Measurements from ENCODE around the gene VIPR2.
"Not testable (repeated sequence)": the region's sequence is repeated elsewhere in the genome, so short reads cannot be mapped to it uniquely, and the experiment has no call there.

Gene VIPR2

GRCh38 chr7:158992759-158993158 is 151.9 kb downstream of the VIPR2 start:
- TF ChIP-seq TAF1 (IDR thresholded peaks at IDR 0.05; ENCODE audit: low read depth, low read length) (no peak), POLR2AphosphoS5 (IDR thresholded peaks at IDR 0.05; ENCODE audit: low read depth, low read length) (no peak), PAX5 (IDR thresholded peaks at IDR 0.05; ENCODE audit: insufficient read depth, low read length, severe bottlenecking) (no peak), POU2F2 (IDR thresholded peaks at IDR 0.05; ENCODE audit: low read depth, low read length) (no peak), POLR2A (IDR thresholded peaks at IDR 0.05; ENCODE audit: low read depth, low read length) (no peak), SPI1 (IDR thresholded peaks at IDR 0.05; ENCODE audit: low read depth, low read length) (no peak)
- FAIRE-seq (no peak), DNase-seq (ENCODE audit: insufficient read length, low spot score) (no peak)

GRCh38 chr7:158991824-158992621 is 152.6 kb downstream of the VIPR2 start:
- DNase-seq (ENCODE audit: insufficient read length, low spot score) (no peak), FAIRE-seq (no peak)
- TF ChIP-seq PAX5 (IDR thresholded peaks at IDR 0.05; ENCODE audit: insufficient read depth, low read length, severe bottlenecking) (no peak), POLR2A (IDR thresholded peaks at IDR 0.05; ENCODE audit: low read depth, low read length) (no peak), SPI1 (IDR thresholded peaks at IDR 0.05; ENCODE audit: low read depth, low read length) (no peak)

GRCh38 chr7:158988996-158989395 is 155.7 kb downstream of the VIPR2 start:
- TF ChIP-seq TAF1 (IDR thresholded peaks at IDR 0.05; ENCODE audit: low read depth, low read length) (no peak), SPI1 (IDR thresholded peaks at IDR 0.05; ENCODE audit: low read depth, low read length) (no peak)
- DNase-seq (ENCODE audit: insufficient read length, low spot score) (no peak), FAIRE-seq (no peak)

GRCh38 chr7:158988302-158988862 is 156.3 kb downstream of the VIPR2 start:
- DNase-seq (ENCODE audit: insufficient read length, low spot score) = no peak
- no peak for FAIRE-seq
- TF ChIP-seq TAF1 (IDR thresholded peaks at IDR 0.05; ENCODE audit: low read depth, low read length) = no peak
- no peak for TF ChIP-seq POU2F2 (IDR thresholded peaks at IDR 0.05; ENCODE audit: low read depth, low read length)
- no peak for TF ChIP-seq PAX5 (IDR thresholded peaks at IDR 0.05; ENCODE audit: insufficient read depth, low read length, severe bottlenecking)
- TF ChIP-seq SPI1 (IDR thresholded peaks at IDR 0.05; ENCODE audit: low read depth, low read length) = no peak
- TF ChIP-seq POLR2A (IDR thresholded peaks at IDR 0.05; ENCODE audit: low read depth, low read length) = no peak
- no peak for TF ChIP-seq POLR2AphosphoS5 (IDR thresholded peaks at IDR 0.05; ENCODE audit: low read depth, low read length)

- FAIRE-seq = no peak
- TF ChIP-seq POLR2A (IDR thresholded peaks at IDR 0.05; ENCODE audit: low read depth, low read length) = no peak
- no peak for TF ChIP-seq TAF1 (IDR thresholded peaks at IDR 0.05; ENCODE audit: low read depth, low read length)
- no peak for TF ChIP-seq PAX5 (IDR thresholded peaks at IDR 0.05; ENCODE audit: insufficient read depth, low read length, severe bottlenecking)
- no peak for TF ChIP-seq SPI1 (IDR thresholded peaks at IDR 0.05; ENCODE audit: low read depth, low read length)
- no peak for TF ChIP-seq POU2F2 (IDR thresholded peaks at IDR 0.05; ENCODE audit: low read depth, low read length)
- no peak for TF ChIP-seq POLR2AphosphoS5 (IDR thresholded peaks at IDR 0.05; ENCODE audit: low read depth, low read length)
- no peak for DNase-seq (ENCODE audit: insufficient read length, low spot score)
These were observed 157.0 kb downstream of the VIPR2 start for GRCh38 chr7:158987691-158988090.

- no peak for DNase-seq (ENCODE audit: insufficient read length, low spot score)
- TF ChIP-seq SPI1 (IDR thresholded peaks at IDR 0.05; ENCODE audit: low read depth, low read length) (no peak), PAX5 (IDR thresholded peaks at IDR 0.05; ENCODE audit: insufficient read depth, low read length, severe bottlenecking) (no peak), TAF1 (IDR thresholded peaks at IDR 0.05; ENCODE audit: low read depth, low read length) (no peak), POU2F2 (IDR thresholded peaks at IDR 0.05; ENCODE audit: low read depth, low read length) (no peak), POLR2A (IDR thresholded peaks at IDR 0.05; ENCODE audit: low read depth, low read length) (no peak), POLR2AphosphoS5 (IDR thresholded peaks at IDR 0.05; ENCODE audit: low read depth, low read length) (no peak)
- no peak for FAIRE-seq
These were observed 159.1 kb downstream of the VIPR2 start for GRCh38 chr7:158985583-158985982.

- not testable (repeated sequence) for FAIRE-seq; DNase-seq (ENCODE audit: insufficient read length, low spot score)
These were observed 160.7 kb downstream of the VIPR2 start for GRCh38 chr7:158984007-158984406.

GRCh38 chr7:158982080-158982479 is 162.6 kb downstream of the VIPR2 start:
- not testable (repeated sequence) for DNase-seq (ENCODE audit: insufficient read length, low spot score); FAIRE-seq

GRCh38 chr7:158979635-158980351 is 164.9 kb downstream of the VIPR2 start:
- DNase-seq (ENCODE audit: insufficient read length, low spot score) (no peak), FAIRE-seq (no peak)
- TF ChIP-seq POLR2A (IDR thresholded peaks at IDR 0.05; ENCODE audit: low read depth, low read length) (no peak), TAF1 (IDR thresholded peaks at IDR 0.05; ENCODE audit: low read depth, low read length) (no peak), SPI1 (IDR thresholded peaks at IDR 0.05; ENCODE audit: low read depth, low read length) (no peak), POLR2AphosphoS5 (IDR thresholded peaks at IDR 0.05; ENCODE audit: low read depth, low read length) (no peak), PAX5 (IDR thresholded peaks at IDR 0.05; ENCODE audit: insufficient read depth, low read length, severe bottlenecking) (no peak), POU2F2 (IDR thresholded peaks at IDR 0.05; ENCODE audit: low read depth, low read length) (no peak)

GRCh38 chr7:158979023-158979529 is 165.6 kb downstream of the VIPR2 start:
- no peak for TF ChIP-seq POLR2AphosphoS5 (IDR thresholded peaks at IDR 0.05; ENCODE audit: low read depth, low read length)
- no peak for TF ChIP-seq SPI1 (IDR thresholded peaks at IDR 0.05; ENCODE audit: low read depth, low read length)
- no peak for TF ChIP-seq TAF1 (IDR thresholded peaks at IDR 0.05; ENCODE audit: low read depth, low read length)
- TF ChIP-seq POLR2A (IDR thresholded peaks at IDR 0.05; ENCODE audit: low read depth, low read length) = no peak
- DNase-seq (ENCODE audit: insufficient read length, low spot score) (no peak), FAIRE-seq (no peak)
